Activated B cell treated with CpG ODN at 0.5 μM for 24 hours (primary cell): ENCODE data around the gene ZC3HAV1. TPM values are rescaled to one million over a fixed set of nuclear protein-coding genes. Genes with fewer than 3 reads are reported as not detected.

Experiments
- ATAC-seq: fragments of 200-7000 bp; cut with Tn5 transposase; one replicate; pipeline ENCODE4 v1.10.0; 2021; ENCODE audit warnings: low read depth, mild to moderate bottlenecking, moderate library complexity
- CTCF ChIA-PET: fragments of 350-600 bp; sonication (Branson Sonifier 250); formaldehyde crosslinking; loops from one replicate; lab custom pipeline; 2021; ENCODE audit warnings: antibody characterized with exemption; lab: Charles Lee
- POLR2A ChIA-PET: fragments of 350-600 bp; sonication (Branson Sonifier 250); formaldehyde crosslinking; loops from one replicate; lab custom pipeline; 2021; ENCODE audit warnings: antibody characterized with exemption; lab: Charles Lee
- DNase-seq: peaks from one replicate; pipeline ENCODE4 v3.0.0; 2022
- H3K27ac Mint-ChIP-seq: one replicate; pipeline ENCODE4 v1.8.0; 2020; ENCODE audit warnings: mixed read lengths
- H3K27me3 Mint-ChIP-seq: one replicate; pipeline ENCODE4 v1.8.0; 2021; ENCODE audit warnings: mixed read lengths
- H3K36me3 Mint-ChIP-seq: one replicate; pipeline ENCODE4 v1.8.0; 2021; ENCODE audit warnings: low read depth, mixed read lengths
- H3K4me1 Mint-ChIP-seq: one replicate; pipeline ENCODE4 v1.8.0; 2021; ENCODE audit warnings: mixed read lengths
- H3K4me3 Mint-ChIP-seq: one replicate; pipeline ENCODE4 v1.8.0; 2020; ENCODE audit warnings: mild to moderate bottlenecking, mixed read lengths
- H3K9me3 Mint-ChIP-seq: one replicate; pipeline ENCODE4 v1.8.0; 2020; ENCODE audit warnings: mixed read lengths
- intact Hi-C: fragments of 100-400 bp; cut with micrococcal nuclease; formaldehyde crosslinking; loops from one replicate; pipeline ENCODE4 v1.15.1; 2024
- total RNA-seq: library from RNA; stranded (reverse); gene quantifications from 2 replicates; pipeline ENCODE4 v1.2.3, GENCODE V29; 2022
- TF ChIP-seq, protein P1 (sequence below): fragments of 200-600 bp; IDR thresholded peaks from one replicate; pipeline ENCODE4 v1.8.0; 2022; ENCODE audit warnings: antibody characterized with exemption, mild to moderate bottlenecking

The ZC3HAV1 gene
- total RNA-seq, 1 donor from 2014 or later: 80.7 TPM

DNA sequence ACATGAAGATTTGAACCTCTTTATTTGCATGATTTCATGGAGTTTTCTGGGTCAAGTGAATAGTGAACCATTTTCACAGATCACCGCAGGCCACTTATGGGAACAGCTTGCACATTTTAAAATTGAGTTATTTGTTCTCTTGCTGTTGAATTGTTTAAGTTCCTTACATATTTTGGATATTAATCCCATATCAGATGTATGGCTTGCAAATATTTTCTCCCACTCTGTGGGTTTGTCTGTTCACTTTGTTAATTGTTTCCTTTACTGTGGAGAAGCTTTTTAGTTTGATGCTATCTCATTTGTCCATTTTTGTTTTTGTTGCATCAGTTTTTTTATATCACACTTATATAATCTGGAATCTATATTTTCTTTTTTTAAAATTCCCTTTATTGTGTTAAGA lies 59.6 kb downstream of the ZC3HAV1 start:
- Mint-ChIP-seq H3K9me3 (no peaks in the 10 kb centered on the region), H3K27ac (no peak overlapping the region), H3K27me3 (no peaks in the 10 kb centered on the region), H3K4me3 (no peak overlapping the region), H3K4me1 (peaks cover 11% of the 10 kb centered on the region), H3K36me3 (peaks cover 90% of the 10 kb centered on the region)
- DNase-seq: no peak
- TF ChIP-seq, protein P1, sequence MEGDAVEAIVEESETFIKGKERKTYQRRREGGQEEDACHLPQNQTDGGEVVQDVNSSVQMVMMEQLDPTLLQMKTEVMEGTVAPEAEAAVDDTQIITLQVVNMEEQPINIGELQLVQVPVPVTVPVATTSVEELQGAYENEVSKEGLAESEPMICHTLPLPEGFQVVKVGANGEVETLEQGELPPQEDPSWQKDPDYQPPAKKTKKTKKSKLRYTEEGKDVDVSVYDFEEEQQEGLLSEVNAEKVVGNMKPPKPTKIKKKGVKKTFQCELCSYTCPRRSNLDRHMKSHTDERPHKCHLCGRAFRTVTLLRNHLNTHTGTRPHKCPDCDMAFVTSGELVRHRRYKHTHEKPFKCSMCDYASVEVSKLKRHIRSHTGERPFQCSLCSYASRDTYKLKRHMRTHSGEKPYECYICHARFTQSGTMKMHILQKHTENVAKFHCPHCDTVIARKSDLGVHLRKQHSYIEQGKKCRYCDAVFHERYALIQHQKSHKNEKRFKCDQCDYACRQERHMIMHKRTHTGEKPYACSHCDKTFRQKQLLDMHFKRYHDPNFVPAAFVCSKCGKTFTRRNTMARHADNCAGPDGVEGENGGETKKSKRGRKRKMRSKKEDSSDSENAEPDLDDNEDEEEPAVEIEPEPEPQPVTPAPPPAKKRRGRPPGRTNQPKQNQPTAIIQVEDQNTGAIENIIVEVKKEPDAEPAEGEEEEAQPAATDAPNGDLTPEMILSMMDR: no peak
- POLR2A ChIA-PET: interaction anchor here (0.9 kb wide), 1 partner anchor 44 kb away, joined by 3 read pairs; no protein-coding TSS in a partner anchor
- CTCF ChIA-PET: no interaction called here
- intact Hi-C loops: no loop called here
- ATAC-seq: no peak

DNA sequence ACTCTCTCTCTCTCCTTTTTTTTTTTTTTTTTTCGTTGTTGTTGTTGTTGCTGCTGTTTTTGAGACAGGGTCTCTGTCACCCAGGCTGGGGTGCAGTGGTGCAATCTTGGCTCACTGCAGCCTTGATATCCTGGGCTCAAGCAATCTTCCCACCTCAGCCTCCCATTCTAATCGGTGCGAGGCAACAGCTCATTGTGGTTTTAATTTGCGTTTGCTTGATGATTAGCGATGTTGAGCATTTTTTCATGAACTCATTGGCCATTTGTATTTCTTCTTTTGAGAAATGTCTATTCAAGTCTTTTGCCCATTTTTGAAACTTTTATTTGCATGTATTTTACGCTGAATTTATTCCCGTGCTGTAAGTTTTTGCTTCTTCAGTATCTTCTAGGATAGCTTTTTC lies 60.4 kb downstream of the ZC3HAV1 start:
- POLR2A ChIA-PET: interaction anchor here (0.9 kb wide), 1 partner anchor 45 kb away, joined by 3 read pairs; no protein-coding TSS in a partner anchor
- no peak overlapping the region for H3K4me3 Mint-ChIP-seq
- TF ChIP-seq, protein P1: no peak
- no peak overlapping the region for H3K27ac Mint-ChIP-seq
- no peaks in the 10 kb centered on the region for H3K27me3 Mint-ChIP-seq
- H3K4me1 Mint-ChIP-seq: peaks cover 19% of the 10 kb centered on the region
- CTCF ChIA-PET: interaction anchor here (1.4 kb wide), 1 partner anchor 26 kb away, joined by 4 read pairs; no protein-coding TSS in a partner anchor
- no peaks in the 10 kb centered on the region for H3K9me3 Mint-ChIP-seq
- DNase-seq (no peak), ATAC-seq (no peak)
- H3K36me3 Mint-ChIP-seq: peaks cover 88% of the 10 kb centered on the region
- intact Hi-C loops: no loop called here

DNA sequence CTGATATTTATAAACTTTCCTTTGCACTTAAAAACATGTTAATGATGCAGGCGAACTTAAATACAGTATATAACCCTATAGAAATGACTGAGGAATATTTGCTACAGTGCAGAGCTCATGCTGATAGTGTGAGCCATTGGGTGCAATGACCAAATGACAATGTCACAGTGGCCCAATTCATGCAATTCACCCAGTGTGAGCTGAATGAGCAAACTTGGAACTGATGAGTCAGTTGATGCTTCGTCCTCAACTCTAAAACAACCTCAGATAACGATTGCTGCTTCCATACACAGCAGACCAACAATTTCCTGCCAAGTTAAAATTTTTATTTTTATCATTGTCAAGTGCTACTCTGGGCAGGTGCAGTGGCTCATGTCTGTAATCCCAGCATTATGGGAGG lies 61.5 kb downstream of the ZC3HAV1 start:
- H3K36me3 Mint-ChIP-seq: peaks cover 88% of the 10 kb centered on the region
- no peak for DNase-seq
- ATAC-seq: no peak
- no peaks in the 10 kb centered on the region for H3K27me3 Mint-ChIP-seq
- TF ChIP-seq, protein P1: no peak
- H3K27ac Mint-ChIP-seq: no peak overlapping the region
- H3K4me3 Mint-ChIP-seq: no peak overlapping the region
- intact Hi-C loops: no loop called here
- H3K9me3 Mint-ChIP-seq: no peaks in the 10 kb centered on the region
- peaks cover 30% of the 10 kb centered on the region for H3K4me1 Mint-ChIP-seq
- POLR2A ChIA-PET: no interaction called here
- CTCF ChIA-PET: interaction anchor here (0.9 to 1.4 kb wide), 2 partner anchors 27 to 29 kb away, joined by 3 to 4 read pairs; no protein-coding TSS in a partner anchor

DNA sequence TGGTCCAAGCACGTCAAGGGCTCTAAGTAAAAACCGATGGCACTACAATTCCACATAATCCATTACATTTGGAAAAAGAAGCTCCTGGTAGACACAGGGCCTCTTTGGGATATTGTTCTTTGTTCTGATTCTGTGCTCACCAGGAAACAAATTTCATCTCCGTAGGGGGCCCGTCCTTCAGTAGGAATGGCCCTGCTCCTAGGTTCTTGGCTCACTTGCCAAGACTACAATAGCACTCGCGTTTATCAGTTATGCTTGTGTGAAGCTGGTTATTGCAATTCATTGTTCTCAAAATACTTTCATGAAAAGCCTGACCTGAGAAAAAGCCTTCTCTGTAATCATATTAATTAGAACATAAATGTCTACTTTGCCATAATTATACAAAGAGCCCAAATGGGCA lies 63.4 kb downstream of the ZC3HAV1 start:
- CTCF ChIA-PET: no interaction called here
- DNase-seq (no peak), ATAC-seq (no peak)
- Mint-ChIP-seq H3K36me3 (peaks cover 75% of the 10 kb centered on the region), H3K27ac (no peak overlapping the region), H3K9me3 (no peaks in the 10 kb centered on the region), H3K4me1 (peaks cover 39% of the 10 kb centered on the region), H3K4me3 (no peak overlapping the region), H3K27me3 (no peaks in the 10 kb centered on the region)
- TF ChIP-seq, protein P1: no peak
- intact Hi-C loops: no loop called here
- POLR2A ChIA-PET: interaction anchor here (0.6 kb wide), 1 partner anchor 404 kb away, joined by 8 read pairs; no protein-coding TSS in a partner anchor

DNA sequence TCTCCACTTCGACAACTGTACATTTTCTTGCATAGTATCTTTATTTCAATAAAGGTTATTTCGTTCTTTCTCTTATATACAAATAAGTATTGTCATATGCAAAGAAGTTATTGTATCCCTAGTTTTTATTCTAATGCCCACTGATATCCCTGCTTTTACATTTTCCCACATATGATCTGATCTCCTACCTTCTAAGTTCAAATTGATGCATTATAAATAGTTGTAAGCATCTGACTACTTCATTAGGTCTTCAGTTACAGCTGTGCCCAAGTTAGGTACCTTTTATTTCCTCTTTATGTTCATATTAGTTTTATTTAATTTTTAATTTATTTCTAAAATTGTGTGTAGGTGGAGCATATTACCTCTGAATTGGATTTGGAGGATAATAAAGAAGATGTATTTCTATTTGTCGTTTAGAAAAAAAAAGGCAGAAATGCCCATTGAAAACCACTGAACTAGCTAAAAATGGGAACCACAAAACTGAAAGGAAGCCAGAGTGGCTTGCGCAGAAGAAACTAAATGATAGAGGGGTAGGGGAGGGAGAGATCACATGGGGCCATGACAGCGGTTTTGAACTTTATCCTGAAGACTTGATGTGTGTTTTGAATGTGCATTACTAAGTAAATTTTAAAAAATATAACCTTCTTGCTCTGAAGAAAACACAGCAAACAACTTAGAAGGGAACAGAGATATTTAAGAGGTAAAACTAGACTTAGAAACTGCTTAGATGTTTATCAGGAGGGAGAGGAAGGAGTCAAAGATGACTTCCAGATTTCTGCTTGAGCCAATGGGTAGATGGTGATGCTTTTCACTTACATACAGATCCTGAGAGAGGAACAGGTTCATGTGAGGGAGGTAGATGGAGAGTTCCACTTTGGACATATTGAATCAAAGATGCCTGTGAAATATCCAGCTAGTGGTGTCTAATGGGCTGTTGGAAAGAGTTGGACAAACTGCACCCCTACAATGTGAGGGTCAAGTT lies 64.4 kb downstream of the ZC3HAV1 start:
- Mint-ChIP-seq H3K4me3 (no peak overlapping the region), H3K27me3 (no peaks in the 10 kb centered on the region), H3K9me3 (no peaks in the 10 kb centered on the region), H3K4me1 (peaks cover 40% of the 10 kb centered on the region), H3K27ac (peak overlapping the region; percentile 57), H3K36me3 (peaks cover 66% of the 10 kb centered on the region)
- DNase-seq: no peak
- ATAC-seq: peak; percentile 42
- TF ChIP-seq, protein P1: no peak
- intact Hi-C loops: loop anchor here (2.0 kb wide), 1 partner anchor 16 kb away; no protein-coding TSS in a partner anchor
- ChIA-PET POLR2A (interaction anchor here (0.6 to 1.6 kb wide), 3 partner anchors 9 to 65 kb away, joined by 4 to 9 read pairs (median 6); partner anchors contain the start of genes ZC3HAV1 and ZC3HAV1L), CTCF (interaction anchor here (1.0 kb wide), 1 partner anchor 30 kb away, joined by 4 read pairs; no protein-coding TSS in a partner anchor)
